ENCODE measurements around the gene TGIF2LY. TPM values are rescaled to one million over a fixed set of nuclear protein-coding genes. Genes with fewer than 3 reads are reported as not detected.
"Not testable (repeated sequence)": the region's sequence is repeated elsewhere in the genome, so short reads cannot be mapped to it uniquely, and the experiment has no call there.

The TGIF2LY gene
- not detected for total RNA-seq

DNA sequence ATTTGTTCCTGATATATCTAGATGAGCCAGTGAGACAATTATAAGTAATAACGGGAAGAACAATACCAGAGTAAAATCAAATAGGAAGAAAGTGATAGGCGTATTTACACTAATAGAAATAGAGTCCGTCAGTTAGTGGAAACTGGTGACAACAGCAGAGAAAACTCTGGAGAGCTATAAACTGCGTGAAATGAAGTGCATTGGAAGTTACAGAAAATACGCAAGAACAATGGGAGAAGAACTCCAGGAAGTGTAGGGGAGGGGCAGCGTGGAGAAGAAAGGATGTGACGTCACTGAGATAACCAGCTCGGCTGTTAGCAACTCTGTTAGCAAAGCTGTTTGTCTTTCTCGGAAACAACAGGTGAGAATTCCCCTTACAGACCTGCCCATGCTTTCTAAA lies at the start of gene TGIF2LY:
TGIF2LY (plus strand) TSS at position 301 of the 400 bp plus-strand sequence. CDS start 178 bp downstream, outside the sequence.
- intact Hi-C loops (cut with DNase I; ENCODE audit: low total_unique reads); H3K4me3 ChIP-seq (ENCODE audit: low read depth, poor library complexity, severe bottlenecking); DNase-seq (ENCODE audit: low spot score in 2 of 2): not testable (repeated sequence)
- 87% methylated on average over 9 of the region's 9 CpGs; no CpG with 5 or more reads in 1 of the 2 donors for WGBS, 2 donors
